ENCODE results near the gene NANOS2. TPM values are rescaled to one million over a fixed set of nuclear protein-coding genes. Genes with fewer than 3 reads are reported as not detected.

Gene NANOS2
- total and polyA plus RNA-seq, 2 of the 4 experiments (the other 2 are of a cell fraction), result not detected

- DNase-seq (peak; percentile 36), ATAC-seq (ENCODE audit: low read depth) (no peak)
- H4K8ac ChIP-seq (ENCODE audit: low read depth in 2 of 2, low read length in 2 of 2), result no peak overlapping the region
- no peak overlapping the region for H4K91ac ChIP-seq (ENCODE audit: insufficient read depth, low read depth, low read length)
- no peak overlapping the region for H2AK5ac ChIP-seq (ENCODE audit: low read depth, low read length)
- no peak overlapping the region for H3K27ac ChIP-seq (ENCODE audit: insufficient read depth, low read length)
- H3K23ac ChIP-seq (ENCODE audit: low read depth, low read length), result no peak overlapping the region; the same call in 1 of the 2 replicates
- H2BK20ac ChIP-seq (ENCODE audit: low read depth, low read length), result no peak overlapping the region
- no peak overlapping the region for H3K56ac ChIP-seq (ENCODE audit: extremely low read depth, insufficient read depth, low read length)
- POLR2A ChIA-PET (ENCODE audit: unreplicated experiment), result interaction anchor here (0.6 kb wide), 1 partner anchor 17 kb away, joined by 17 read pairs; no protein-coding TSS in a partner anchor
- H4K20me1 ChIP-seq (ENCODE audit: insufficient read depth, low read length), result no peaks in the 10 kb centered on the region
- peaks cover 3% of the 10 kb centered on the region; the same call in 1 of the 2 replicates for H3K27me3 ChIP-seq (ENCODE audit: control insufficient read depth, insufficient read depth, low read length)
- no peak overlapping the region for H3K4me3 ChIP-seq (ENCODE audit: insufficient read depth, low read depth, low read length)
- no peaks in the 10 kb centered on the region for H3K9me3 ChIP-seq (ENCODE audit: control insufficient read depth, insufficient read depth, low read length)
- CTCF ChIA-PET, result no interaction called here
- H2BK120ac ChIP-seq (ENCODE audit: low read depth, low read length), result no peak overlapping the region
- no peak overlapping the region for H2AK9ac ChIP-seq (replicated peaks; ENCODE audit: low read depth, low read length, poor library complexity)
- H2AFZ ChIP-seq (replicated peaks; ENCODE audit: low read length, poor library complexity), result no peak overlapping the region
- H3K79me1 ChIP-seq (ENCODE audit: low read depth in 1 of 2, low read length in 2 of 2), result no peaks in the 10 kb centered on the region
- intact Hi-C loops (cut with micrococcal nuclease) (no loop called here), in situ Hi-C loops (cut with MboI; ENCODE audit: low sequenced_read_pairs) (no loop called here), dilution Hi-C loops (cut with HindIII; ENCODE audit: low sequenced_read_pairs, unreplicated experiment) (no loop called here)
- H3K9ac ChIP-seq (ENCODE audit: low read depth, low read length), result no peak overlapping the region
- H2BK5ac ChIP-seq (ENCODE audit: low read depth, low read length, poor library complexity, severe bottlenecking), result no peak overlapping the region
- no peak overlapping the region for H3K14ac ChIP-seq (replicated peaks; ENCODE audit: low read depth, low read length)
- H3K18ac ChIP-seq (ENCODE audit: low read depth, low read length), result no peak overlapping the region
- H3K36me3 ChIP-seq (ENCODE audit: control insufficient read depth, insufficient read depth, low read length), result no peaks in the 10 kb centered on the region
- no peak overlapping the region for H3K4me2 ChIP-seq (ENCODE audit: low read depth, low read length)
- no peaks in the 10 kb centered on the region for H3K9me1 ChIP-seq (ENCODE audit: insufficient read depth, low read length)
- TF ChIP-seq FOS (IDR thresholded peaks at IDR 0.05; ENCODE audit: low read depth, low read length), result no peak
- no peak for TF ChIP-seq USF2 (IDR thresholded peaks at IDR 0.05; ENCODE audit: low read depth, low read length)
- no peak for TF ChIP-seq MAZ (IDR thresholded peaks at IDR 0.05; ENCODE audit: borderline replicate concordance, low read depth, low read length)
- TF ChIP-seq MXI1 (IDR thresholded peaks at IDR 0.05; ENCODE audit: borderline replicate concordance, low read depth, low read length), result no peak
- no peak for TF ChIP-seq CTCF (conservative IDR thresholded peaks at IDR 0.05; ENCODE audit: low read depth, low read length)
- TF ChIP-seq POLR2A (IDR thresholded peaks at IDR 0.05; ENCODE audit: low read depth, low read length), result no peak
- TF ChIP-seq MAFK (IDR thresholded peaks at IDR 0.05; ENCODE audit: low read depth, low read length), result no peak
- TF ChIP-seq BHLHE40 (IDR thresholded peaks at IDR 0.05; ENCODE audit: low read depth, low read length), result no peak
- no peak overlapping the region for H2BK15ac ChIP-seq (ENCODE audit: low read depth, low read length)
- H3K4me1 ChIP-seq (ENCODE audit: control insufficient read depth, insufficient read depth, low read length), result no peaks in the 10 kb centered on the region
- H4K5ac ChIP-seq (ENCODE audit: low read depth, low read length), result no peak overlapping the region
- BruUV-seq (replicated peaks), result no TSS peak
- no peak overlapping the region for H3K4ac ChIP-seq (ENCODE audit: low read depth, low read length)
- no CpG with 5 or more reads among the region's 1 CpG for WGBS, 2 experiments (ENCODE audit: extremely low coverage in 2 of 2, insufficient read length in 1 of 2)
Measured at GRCh38 chr19:45947926-45948325, 33.3 kb upstream of the NANOS2 start.
